K562 (cell line): ENCODE results near the gene SLC18A3. TPM values are rescaled to one million over a fixed set of nuclear protein-coding genes. Genes with fewer than 3 reads are reported as not detected.

Experiments used
- ATAC-seq: fragments of 200-7000 bp; cut with Tn5 transposase; 3 replicates; pipeline ENCODE4 v1.9.1; 2020; ENCODE audit warnings: moderate library complexity
- BruUV-seq: library from RNA; stranded (reverse); fragments of 400-500 nt; replicated peaks from 2 replicates; lab custom pipeline; 2021; lab: Mats Ljungman, UMichigan
- CTCF ChIA-PET: fragments of 300-600 bp; formaldehyde crosslinking; extraction: SDS; loops from one replicate; lab custom pipeline; 2021; ENCODE audit warnings: low intra/inter-chr PET ratio; lab: Yijun Ruan, JAX
- POLR2A ChIA-PET: fragments of 300-600, 350-650 bp; sonication (Branson Sonifier 250); formaldehyde crosslinking; extraction: SDS; loops from one replicate; lab custom pipeline; 2021; ENCODE audit warnings: antibody characterized with exemption, inconsistent platforms; lab: Yijun Ruan, JAX
- DNase-seq, 4 experiments: peaks; one replicate each; pipeline versions ENCODE4 v3.0.0 to v3.0.0-alpha.2; 2011 to 2018; ENCODE audit warnings: low spot score in 3 of 4, mixed read lengths in 3 of 4; ENCODE audit errors: extremely low read depth in 1 of 4
- FAIRE-seq: peaks from 2 replicates; lab custom pipeline; 2011; peaks lifted over from hg19 to GRCh38; lab: Jason Lieb, UNC
- H2AFZ ChIP-seq: 2 replicates; pipeline ENCODE4 v1.6.0; 2011; ENCODE audit warnings: low read depth, low read length, control low read depth, inconsistent platforms
- H3K27ac ChIP-seq: fragments of 200-600 bp; 3 replicates; pipeline ENCODE4 v1.8.0; 2011; ENCODE audit warnings: low read depth, mild to moderate bottlenecking, control low read depth, inconsistent platforms, low read length, moderate library complexity, mixed read lengths; ENCODE audit errors: extremely low read depth
- H3K27me3 ChIP-seq, 2 experiments: fragments of 300-600 bp in 1 of 2; 2 replicates in 1 of 2; 3 replicates in 1 of 2; pipeline versions ENCODE4 v1.6.0 to v1.8.0; 2011; ENCODE audit warnings: inconsistent platforms in 2 of 2, low read length in 2 of 2, mild to moderate bottlenecking in 1 of 2, mixed read lengths in 1 of 2, moderate library complexity in 1 of 2; ENCODE audit not compliant: control insufficient read depth in 2 of 2, insufficient read depth in 2 of 2
- H3K36me3 ChIP-seq: fragments of 300-600 bp; 3 replicates; pipeline ENCODE4 v1.8.0; 2011; ENCODE audit warnings: mild to moderate bottlenecking, low read length, inconsistent platforms; ENCODE audit not compliant: control insufficient read depth, insufficient read depth
- H3K4me1 ChIP-seq, 2 experiments: fragments of 200-600 bp in 1 of 2; replicated peaks in 1 of 2; 2 replicates in 1 of 2; 3 replicates in 1 of 2; pipeline versions ENCODE4 v1.5.1 to v1.8.0; 2011; ENCODE audit warnings: inconsistent platforms in 2 of 2, low read length in 2 of 2, mild to moderate bottlenecking in 1 of 2, mixed read lengths in 1 of 2, moderate library complexity in 1 of 2; ENCODE audit not compliant: control insufficient read depth in 2 of 2, insufficient read depth in 2 of 2
- H3K4me2 ChIP-seq: 2 replicates; pipeline ENCODE4 v1.6.1; 2011; ENCODE audit warnings: low read length, control low read depth, inconsistent platforms, mixed read lengths; ENCODE audit not compliant: insufficient read depth
- H3K4me3 ChIP-seq: fragments of 200-600 bp; sonication (generic), shearing (Covaris generic); 2 replicates; pipeline ENCODE4 v1.5.1; 2016; ENCODE audit warnings: control low read depth, inconsistent platforms
- H3K79me2 ChIP-seq: fragments of 200-600 bp; 3 replicates; pipeline ENCODE4 v1.8.0; 2011; ENCODE audit warnings: low read length, inconsistent platforms; ENCODE audit not compliant: control insufficient read depth, insufficient read depth
- H3K9ac ChIP-seq, 2 experiments: 2 replicates each; pipeline versions ENCODE4 v1.6.0 to v1.6.1; 2011; ENCODE audit warnings: low read depth in 2 of 2, low read length in 2 of 2, control low read depth in 1 of 2, inconsistent platforms in 1 of 2, mild to moderate bottlenecking in 1 of 2, mixed read lengths in 1 of 2; ENCODE audit not compliant: insufficient read depth in 1 of 2
- H3K9me1 ChIP-seq: one replicate; pipeline ENCODE4 v1.6.0; 2011; ENCODE audit warnings: inconsistent platforms, mild to moderate bottlenecking, low read length, moderate library complexity; ENCODE audit not compliant: control insufficient read depth, insufficient read depth
- H3K9me3 ChIP-seq: replicated peaks from 2 replicates; pipeline ENCODE4 v1.5.1; 2011; ENCODE audit warnings: low read depth, low read length, inconsistent platforms; ENCODE audit not compliant: control insufficient read depth, insufficient read depth
- H4K20me1 ChIP-seq: replicated peaks from 2 replicates; pipeline ENCODE4 v1.6.1; 2011; ENCODE audit warnings: low read length, inconsistent platforms, mixed read lengths; ENCODE audit not compliant: control insufficient read depth, insufficient read depth
- CSDE1 ChIP-seq, 2 experiments: fragments of 450-650 bp; IDR thresholded peaks; 2 replicates each; pipeline ENCODE4 v1.6.1; 2016; ENCODE audit warnings: mild to moderate bottlenecking in 1 of 2
- ETV1 ChIP-seq: fragments of 450-650 bp; conservative IDR thresholded peaks from 2 replicates; pipeline ENCODE4 v1.6.1; 2016; ENCODE audit warnings: missing genetic modification characterization, control low read depth, low read depth, missing compliant biosample characterization
- EZH2 ChIP-seq: IDR thresholded peaks from 2 replicates; pipeline ENCODE4 v1.6.1; 2012; ENCODE audit warnings: low read depth, mild to moderate bottlenecking, inconsistent platforms, low read length, borderline replicate concordance
- GABPA ChIP-seq: fragments of 200-800 bp; sonication (Bioruptor generic); conservative IDR thresholded peaks from 2 replicates; pipeline ENCODE4 v1.6.1; 2016; ENCODE audit warnings: low read depth, missing genetic modification characterization, missing compliant biosample characterization
- HMBOX1 ChIP-seq: sonication (generic); IDR thresholded peaks from 2 replicates; pipeline ENCODE4 v1.6.1; 2016
- RAD21 ChIP-seq, 2 experiments: fragments of 250-450 bp in 1 of 2; fragments of 450-650 bp in 1 of 2; sonication (Bioruptor Pico) in 1 of 2; formaldehyde crosslinking in 1 of 2; IDR thresholded peaks in 1 of 2; conservative IDR thresholded peaks in 1 of 2; 2 replicates each; pipeline versions ENCODE4 v1.4.0 to v1.8.0; 2020 to 2022; ENCODE audit warnings: mild to moderate bottlenecking in 2 of 2, moderate library complexity in 1 of 2
- SMARCE1 ChIP-seq: fragments of 450-650 bp; IDR thresholded peaks from 2 replicates; pipeline ENCODE4 v1.7.1; 2016; ENCODE audit warnings: mild to moderate bottlenecking
- SRSF3 ChIP-seq: fragments of 200-400 bp; formaldehyde crosslinking; IDR thresholded peaks from 2 replicates; pipeline ENCODE4 v1.6.1; 2016; ENCODE audit warnings: mild to moderate bottlenecking, low read length, moderate library complexity; ENCODE audit not compliant: insufficient read depth
- ZBTB17 ChIP-seq: fragments of 450-650 bp; formaldehyde crosslinking; IDR thresholded peaks from 2 replicates; pipeline ENCODE4 v1.4.0; 2020; ENCODE audit warnings: mild to moderate bottlenecking
- ZNF780A ChIP-seq: fragments of 250-450 bp; sonication (Bioruptor Pico); IDR thresholded peaks from 2 replicates; pipeline ENCODE4 v1.5.0; 2021; ENCODE audit warnings: mild to moderate bottlenecking
- WGBS: fragments of 100-300 bp; shearing (Covaris generic); methylation state at CpG from one replicate; pipeline ENCODE4 v1.1.6; 2016; ENCODE audit warnings: low coverage, mixed read lengths; ENCODE audit not compliant: insufficient coverage; ENCODE audit errors: missing lambda C conversion rate; 5-methylcytosine and 5-hydroxymethylcytosine counted together
- in situ Hi-C: fragments of 300-500 bp; cut with MboI; formaldehyde crosslinking; loops from 4 replicates; pipeline ENCODE4 v1.15.0; 2018; ENCODE audit warnings: inconsistent platforms, mixed read lengths
- intact Hi-C: fragments of 100-400 bp; cut with micrococcal nuclease; formaldehyde crosslinking; loops from 2 replicates; pipeline ENCODE4 v1.14.2; 2022
- polyA plus RNA-seq, 8 experiments: library from polyadenylated mRNA; depleted of rRNA in 4 of 8; stranded (reverse) in 5 of 8; unstranded in 3 of 8; fragments of >200 nt; fragmentation: Nextera tagmentation in 2 of 8; fragmentation: Illumina TruSeq in 1 of 8; extraction: Ambion mirVana in 2 of 8; extraction: Trizol in 1 of 8; gene quantifications; 2 replicates each; pipeline versions ENCODE4 v1.2.1 to v1.2.3, GENCODE V29; 2011 to 2014; ENCODE audit warnings: inconsistent platforms in 1 of 8, missing spikeins in 1 of 8
- total RNA-seq, 7 experiments: library from RNA; depleted of rRNA in 6 of 7; stranded (reverse); fragments of >200 nt in 6 of 7; fragmentation: Illumina TruSeq in 2 of 7; extraction: Trizol in 2 of 7; gene quantifications; 2 replicates each; pipeline versions ENCODE4 v1.2.1 to v1.2.3, GENCODE V29; 2011 to 2021; ENCODE audit warnings: low replicate concordance in 1 of 7

SLC18A3 gene
- total and polyA plus RNA-seq, 9 of the 15 experiments (the other 6 are each of a cell fraction or from before 2014, with no cell fraction given) = not detected

- ATAC-seq = peak; percentile 68
- H3K9ac ChIP-seq = no peak overlapping the region
- H3K79me2 ChIP-seq = no peaks in the 10 kb centered on the region
- CTCF ChIA-PET = no interaction called here
- no peak for FAIRE-seq
- H3K4me2 ChIP-seq = no peak overlapping the region
- no peak overlapping the region for H3K27ac ChIP-seq
- H3K9me1 ChIP-seq = no peaks in the 10 kb centered on the region
- no TSS peak for BruUV-seq
- no peak overlapping the region for H3K4me3 ChIP-seq
- no peak for DNase-seq
- H3K9me3 ChIP-seq = no peaks in the 10 kb centered on the region
- in situ Hi-C loops (no loop called here), intact Hi-C loops (no loop called here)
- H3K36me3 ChIP-seq = no peaks in the 10 kb centered on the region
- peaks cover 5 to 16% of the 10 kb centered on the region in 2 experiments; a peak in 2 of 5 replicates for H3K27me3 ChIP-seq
- peak overlapping the region; percentile 52; the same call in 1 of the 2 replicates for H2AFZ ChIP-seq
- WGBS = 6% methylated on average over 9 of the region's 9 CpGs
- H3K4me1 ChIP-seq = peaks cover 0 to 4% of the 10 kb centered on the region in 2 experiments; a peak in 3 of 5 replicates
- TF ChIP-seq ETV1 (tag) (0 out of 2 replicates have a peak, but pooled peaks have one; percentile 12), SRSF3 (no peak), HMBOX1 (no peak), EZH2 (no peak), SMARCE1 (no peak), CSDE1 (IDR thresholded peaks at IDR 0.05) (no peak), GABPA (peak; percentile 47), RAD21 (CRISPR knock-in tag; conservative IDR thresholded peaks at IDR 0.05 in 1 of 2, IDR thresholded peaks at IDR 0.05 in 1 of 2) (no peak), ZNF780A (CRISPR knock-in tag) (no peak), ZBTB17 (no peak)
- no peaks in the 10 kb centered on the region for H4K20me1 ChIP-seq
- POLR2A ChIA-PET = interaction anchor here (0.6 to 0.8 kb wide), 2 partner anchors 9 to 34 kb away, joined by 4 read pairs; partner anchors contain the start of gene ERCC6
Observed at GRCh38 chr10:49572594-49573114, 37.5 kb upstream of the SLC18A3 start.
